CD4-positive, alpha-beta T cell treated with Interferon alpha-2 for 1 hour (primary cell): ENCODE results near the gene ARMC8.

Source experiments
- DNase-seq, 2 donors: peaks; one replicate each; pipeline ENCODE4 v3.0.0-alpha.2; 2020 to 2022

Gene ARMC8

GRCh38 chr3:138254216-138254615 lies 67.1 kb downstream of the ARMC8 start:
- DNase-seq, result no peak

- DNase-seq, result no peak
Measured at GRCh38 chr3:138256022-138256421, 68.9 kb downstream of the ARMC8 start.

- DNase-seq, result no peak
Measured at GRCh38 chr3:138257986-138258385, 70.9 kb downstream of the ARMC8 start.

- no peak for DNase-seq
Measured at GRCh38 chr3:138259126-138259525, 72.0 kb downstream of the ARMC8 start.

GRCh38 chr3:138260611-138261010 lies 73.5 kb downstream of the ARMC8 start:
- no peak for DNase-seq

GRCh38 chr3:138263104-138263503 lies 76.0 kb downstream of the ARMC8 start:
- DNase-seq, result no peak

DNA sequence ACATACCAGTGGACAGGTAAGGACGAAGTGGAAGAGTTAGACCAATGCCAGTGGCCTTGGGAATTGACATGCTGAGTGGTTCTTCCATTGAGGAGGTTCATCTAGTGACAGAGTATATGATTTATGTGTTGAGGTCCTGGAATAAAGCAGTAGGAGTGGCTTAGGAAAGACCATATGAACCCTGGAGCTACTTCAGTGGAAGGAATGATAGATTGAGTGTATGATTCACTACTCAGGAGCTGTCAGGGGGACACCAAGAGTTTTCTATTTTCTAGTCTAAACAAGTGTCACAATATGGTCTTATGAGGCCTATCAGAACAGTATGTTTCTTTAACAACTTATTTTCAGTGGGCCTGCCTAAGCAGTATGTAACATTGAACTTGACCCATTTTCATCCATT lies 78.6 kb downstream of the ARMC8 start:
- DNase-seq, result no peak

DNA sequence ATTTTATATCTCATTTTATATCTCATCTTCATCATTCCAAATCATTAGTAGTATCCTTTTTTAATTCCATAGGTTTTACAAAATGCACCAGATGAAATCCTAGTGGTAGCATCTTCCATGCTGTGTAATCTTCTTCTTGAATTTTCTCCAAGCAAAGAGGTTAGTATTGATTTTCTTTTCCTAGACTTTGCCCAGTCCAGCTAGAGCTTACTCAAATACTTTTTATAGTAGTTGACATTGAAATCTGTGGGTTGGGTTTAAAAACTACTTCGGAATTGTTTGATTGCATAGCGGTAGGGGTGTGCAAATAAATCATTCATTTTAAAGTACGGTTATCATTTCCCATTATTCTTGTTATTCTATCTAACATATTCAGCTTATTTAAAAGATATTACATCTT lies 80.0 kb downstream of the ARMC8 start:
- no peak for DNase-seq

GRCh38 chr3:138270245-138270644 lies 83.1 kb downstream of the ARMC8 start:
- DNase-seq, result no peak

GRCh38 chr3:138271189-138271794 lies 84.2 kb downstream of the ARMC8 start:
- no peak for DNase-seq

DNA sequence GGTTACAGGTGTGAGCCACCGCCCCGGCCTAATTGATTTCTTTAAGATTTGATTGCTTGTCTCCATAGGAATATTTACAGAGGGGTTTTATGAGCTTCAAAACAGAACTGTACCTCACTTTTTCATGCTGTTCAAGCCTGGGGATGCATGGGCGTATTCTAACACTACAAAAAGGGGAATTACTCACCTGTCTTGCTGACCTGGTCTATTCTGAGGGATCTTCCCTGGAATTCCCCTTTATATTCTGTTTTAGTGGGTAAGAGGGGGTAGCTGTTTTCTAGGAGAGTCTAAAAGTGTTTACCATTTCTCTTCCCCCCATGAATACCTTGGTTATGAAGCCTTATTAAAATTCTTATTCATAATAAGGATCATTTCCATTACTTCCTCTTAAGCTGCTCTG lies 94.5 kb downstream of the ARMC8 start:
- DNase-seq, result no peak

DNA sequence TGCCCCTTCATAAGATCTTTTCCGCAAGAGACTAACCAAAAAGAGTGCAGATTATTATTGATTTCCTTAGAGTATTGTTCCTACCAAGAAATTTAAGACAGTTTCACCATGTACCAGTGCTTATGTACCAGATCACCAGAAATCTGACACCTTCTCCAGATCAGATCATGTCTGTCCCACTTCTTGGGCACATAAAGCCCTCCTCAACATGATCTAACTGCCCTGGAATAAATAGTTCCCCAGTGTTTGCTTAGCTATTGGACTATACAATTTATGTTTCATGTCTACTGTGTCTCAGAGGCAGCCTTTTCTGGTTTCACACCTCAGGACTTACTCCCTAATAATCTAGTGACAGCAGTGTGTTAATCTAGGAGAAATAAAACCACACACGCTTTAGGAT lies 95.7 kb downstream of the ARMC8 start:
- DNase-seq, result no peak

DNA sequence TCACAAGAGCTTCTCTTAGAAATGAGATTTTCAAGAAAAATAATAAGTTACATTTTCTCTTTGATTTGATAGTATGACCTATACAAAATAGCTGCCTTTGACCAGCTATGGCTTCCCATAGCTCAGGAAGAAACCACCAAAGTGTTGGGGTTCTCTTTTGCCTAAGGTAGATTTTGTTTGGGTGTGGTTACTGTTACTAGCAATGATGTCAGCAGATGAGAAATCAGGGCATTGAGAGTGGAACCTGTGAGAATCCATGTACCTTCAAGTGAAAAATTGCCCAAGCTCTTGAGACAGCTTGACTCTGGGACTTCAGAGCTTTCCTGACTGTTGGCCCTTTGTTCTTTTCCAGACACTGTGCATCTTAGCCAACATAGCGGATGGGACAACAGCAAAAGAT lies 97.0 kb downstream of the ARMC8 start:
- DNase-seq, result no peak

DNA sequence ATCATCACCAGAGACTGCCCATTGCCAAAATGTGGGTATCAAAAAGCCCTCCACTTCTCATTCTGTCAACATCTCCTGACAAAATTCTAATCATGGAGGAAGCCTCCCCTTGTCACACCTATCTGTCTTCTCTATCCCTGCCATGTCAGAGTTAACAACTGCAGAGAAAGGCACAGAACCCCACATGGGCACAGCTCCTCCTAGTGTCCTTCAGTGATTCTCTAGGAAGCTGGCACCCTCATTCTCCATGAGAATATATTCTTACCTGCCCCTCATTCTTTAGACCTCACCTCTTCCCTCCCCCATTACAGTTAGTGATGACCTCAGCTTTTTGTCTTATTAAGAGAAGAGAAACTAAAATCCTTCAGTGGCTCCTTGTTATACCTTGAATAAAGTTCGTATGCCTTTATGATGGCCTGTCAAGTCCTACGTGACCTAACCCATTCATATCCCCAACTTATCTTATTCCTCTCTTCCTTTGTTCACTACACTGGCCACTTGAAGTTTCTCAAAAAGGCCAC lies 97.9 kb downstream of the ARMC8 start:
- DNase-seq, result no peak

DNA sequence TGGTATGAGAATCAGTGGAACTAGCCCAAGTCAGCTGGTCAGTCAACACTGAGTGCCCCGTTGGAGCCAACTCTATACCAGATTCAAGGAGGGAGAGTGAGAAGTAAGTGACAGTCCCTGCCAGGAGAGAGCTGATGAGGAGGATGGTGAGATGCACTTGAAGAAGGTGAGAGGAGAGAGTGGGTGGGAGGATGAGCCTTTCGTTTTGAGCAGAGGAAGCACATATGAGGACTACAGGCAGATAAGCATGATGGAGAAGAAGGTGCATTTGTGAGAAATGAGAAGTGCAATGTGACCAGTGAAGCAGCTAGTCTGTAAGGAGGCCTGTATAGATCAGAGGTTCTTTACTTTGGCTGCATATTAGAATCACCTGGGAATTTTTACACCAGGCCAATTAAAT lies 102.2 kb downstream of the ARMC8 start:
- DNase-seq, result no peak

- DNase-seq, result no peak
Measured at GRCh38 chr3:138289701-138290100, 102.6 kb downstream of the ARMC8 start.

DNA sequence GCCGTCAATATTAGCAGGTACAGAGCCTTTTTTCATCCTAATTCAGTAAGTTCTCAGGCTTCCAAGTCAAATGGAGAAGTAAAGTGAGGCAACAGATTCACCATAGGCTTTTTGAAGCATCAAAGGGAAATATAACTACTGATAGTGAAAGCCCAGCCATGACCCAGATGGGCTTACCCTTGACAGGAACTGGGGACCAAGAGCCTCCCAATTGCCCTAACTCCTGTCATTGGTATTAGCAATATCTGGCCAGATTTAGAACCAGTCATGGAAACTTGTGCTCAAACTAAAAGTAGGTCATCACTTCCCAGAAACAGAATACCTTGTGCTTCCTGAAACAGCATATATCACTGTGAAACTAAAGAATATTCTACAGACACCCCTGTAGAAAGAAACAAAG lies 109.5 kb downstream of the ARMC8 start:
- DNase-seq, result no peak

- DNase-seq, result no peak
Measured at GRCh38 chr3:138297059-138297607, 110.0 kb downstream of the ARMC8 start.

GRCh38 chr3:138297876-138298275 lies 110.8 kb downstream of the ARMC8 start:
- DNase-seq, result no peak

DNA sequence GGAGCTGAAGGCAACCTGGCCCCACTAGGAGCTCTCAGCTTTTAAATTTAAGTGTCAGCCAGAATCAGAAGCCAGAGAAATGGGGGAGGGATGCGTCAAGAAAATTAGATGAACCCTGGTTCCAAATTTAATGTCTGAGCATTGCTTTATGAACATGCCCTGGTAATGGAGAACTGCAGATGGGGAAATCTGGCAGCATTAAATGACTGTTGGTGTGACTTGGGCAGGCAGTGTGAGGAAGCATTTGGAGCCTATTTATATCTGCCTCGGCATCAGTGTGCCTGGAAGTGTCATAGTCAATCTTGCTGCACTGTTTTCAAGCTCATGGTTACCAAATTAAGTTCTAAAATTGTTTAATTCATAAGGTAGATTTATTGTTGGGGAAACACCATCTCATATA lies 113.5 kb downstream of the ARMC8 start:
- no peak for DNase-seq

DNA sequence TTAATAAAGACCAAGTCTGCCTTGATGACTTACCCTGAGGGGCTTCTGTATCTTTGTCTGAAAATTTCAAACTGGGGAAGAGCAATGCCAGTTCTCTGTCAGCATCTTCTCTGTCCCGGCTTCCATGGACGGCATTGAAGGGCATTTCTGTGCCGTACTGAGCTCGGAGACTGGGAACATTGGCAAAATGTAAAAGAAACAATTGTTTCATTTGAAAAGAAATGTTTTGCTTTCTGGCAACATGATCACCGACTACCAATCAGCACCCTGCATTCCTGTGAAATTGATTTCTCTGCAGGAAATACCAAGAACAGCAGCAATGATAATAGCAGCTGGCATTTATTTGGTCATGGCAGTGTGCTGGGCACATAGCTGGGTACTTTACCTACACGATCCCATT lies 116.4 kb downstream of the ARMC8 start:
- no peak for DNase-seq

DNA sequence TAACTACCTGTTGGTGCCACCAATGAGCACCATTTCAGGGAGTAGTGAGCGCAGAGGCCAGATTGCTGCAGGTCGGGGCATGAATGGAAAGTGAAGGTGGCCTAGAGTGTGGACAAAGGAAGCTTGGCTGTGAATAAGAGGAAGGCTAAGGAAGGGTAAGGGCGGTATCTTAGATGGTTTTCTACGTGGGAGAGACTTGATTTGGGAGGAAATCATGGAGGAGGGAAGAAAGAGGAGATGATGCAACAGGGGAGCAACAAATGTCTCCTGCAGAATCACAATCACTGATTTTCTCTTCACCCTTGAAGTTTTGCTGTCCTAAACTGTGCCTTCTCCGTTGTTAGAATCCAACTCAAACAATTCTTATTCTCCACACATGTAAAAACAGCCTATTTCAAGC lies 120.8 kb downstream of the ARMC8 start:
- no peak for DNase-seq

GRCh38 chr3:138308783-138309182 lies 121.7 kb downstream of the ARMC8 start:
- no peak for DNase-seq

- no peak for DNase-seq
Measured at GRCh38 chr3:138310494-138310893, 123.4 kb downstream of the ARMC8 start.

GRCh38 chr3:138314751-138315150 lies 127.7 kb downstream of the ARMC8 start:
- no peak for DNase-seq
